HEK293 (cell line): Measurements from ENCODE around the gene PSMC2.

Experiments
- CTCF ChIA-PET: fragments of 350-600 bp; formaldehyde crosslinking; extraction: SDS; loops from one replicate; lab custom pipeline; 2021; ENCODE audit warnings: antibody characterized with exemption; lab: Yijun Ruan, JAX
- POLR2A ChIA-PET: fragments of 300-600 bp; formaldehyde crosslinking; extraction: SDS; loops from one replicate; lab custom pipeline; 2020; ENCODE audit warnings: antibody characterized with exemption, inconsistent platforms; lab: Yijun Ruan, JAX
- H3K27ac ChIP-seq: fragments of 200-500 bp; sonication (Bioruptor generic); 2 replicates; pipeline ENCODE4 v1.5.1; 2014; ENCODE audit warnings: low read depth, low read length, control low read depth, inconsistent platforms; ENCODE audit errors: extremely low read depth
- H3K36me3 ChIP-seq, 2 experiments: fragments of 200-500 bp in 1 of 2; sonication (Bioruptor generic) in 1 of 2; 1 replicate in 1 of 2; 2 replicates in 1 of 2; pipeline ENCODE4 v1.5.1; 2014 to 2017; ENCODE audit warnings: inconsistent platforms in 2 of 2, low read length in 2 of 2; ENCODE audit not compliant: control insufficient read depth in 2 of 2, insufficient read depth in 1 of 2
- H3K4me1 ChIP-seq: fragments of 200-500 bp; sonication (Bioruptor generic); 2 replicates; pipeline ENCODE4 v1.5.1; 2014; ENCODE audit warnings: mild to moderate bottlenecking, low read length, inconsistent platforms; ENCODE audit not compliant: control insufficient read depth, insufficient read depth
- H3K4me3 ChIP-seq: 2 replicates; pipeline ENCODE4 v1.5.1; 2011; ENCODE audit warnings: low read depth, mild to moderate bottlenecking, control low read depth, low read length, moderate library complexity
- H3K9me3 ChIP-seq: fragments of 200-500 bp; sonication (Bioruptor generic); 2 replicates; pipeline ENCODE4 v1.5.1; 2014; ENCODE audit warnings: low read depth, low read length, inconsistent platforms; ENCODE audit not compliant: control insufficient read depth, insufficient read depth
- GLI2 ChIP-seq: fragments of 450-650 bp; formaldehyde crosslinking; IDR thresholded peaks from 2 replicates; pipeline ENCODE4; 2017; ENCODE audit warnings: missing biosample characterization, missing genetic modification characterization, low read depth, borderline replicate concordance
- PRDM1 ChIP-seq: fragments of 450-650 bp; formaldehyde crosslinking; IDR thresholded peaks from 2 replicates; pipeline ENCODE4; 2016; ENCODE audit warnings: missing biosample characterization, missing genetic modification characterization
- PRDM10 ChIP-seq: fragments of 450-650 bp; formaldehyde crosslinking; IDR thresholded peaks from 2 replicates; pipeline ENCODE4 v1.5.1; 2016; ENCODE audit warnings: missing biosample characterization, missing genetic modification characterization
- ZBTB11 ChIP-seq: fragments of 450-650 bp; formaldehyde crosslinking; conservative IDR thresholded peaks from 2 replicates; pipeline ENCODE4 v1.5.1; 2016; ENCODE audit warnings: low read depth, missing biosample characterization, missing genetic modification characterization
- ZBTB20 ChIP-seq: fragments of 450-650 bp; formaldehyde crosslinking; IDR thresholded peaks from 2 replicates; pipeline ENCODE4 v1.5.1; 2016; ENCODE audit warnings: missing biosample characterization, missing genetic modification characterization
- ZEB2 ChIP-seq: fragments of 450-650 bp; formaldehyde crosslinking; IDR thresholded peaks from 2 replicates; pipeline ENCODE4 v1.5.1; 2016; ENCODE audit warnings: missing biosample characterization, missing genetic modification characterization
- ZFP69B ChIP-seq: fragments of 450-650 bp; formaldehyde crosslinking; IDR thresholded peaks from 2 replicates; pipeline ENCODE4 v1.5.1; 2016; ENCODE audit warnings: missing biosample characterization, missing genetic modification characterization
- ZNF112 ChIP-seq: fragments of 450-650 bp; formaldehyde crosslinking; IDR thresholded peaks from 2 replicates; pipeline ENCODE4 v1.5.0; 2017; ENCODE audit warnings: missing biosample characterization, missing genetic modification characterization
- ZNF146 ChIP-seq: fragments of 450-650 bp; formaldehyde crosslinking; IDR thresholded peaks from 2 replicates; pipeline ENCODE4 v1.5.1; 2016; ENCODE audit warnings: missing biosample characterization, missing genetic modification characterization
- ZNF184 ChIP-seq: fragments of 450-650 bp; IDR thresholded peaks from 2 replicates; pipeline ENCODE4 v1.5.1; 2018; ENCODE audit warnings: missing biosample characterization, mild to moderate bottlenecking, missing genetic modification characterization
- ZNF239 ChIP-seq: fragments of 450-650 bp; formaldehyde crosslinking; IDR thresholded peaks from 2 replicates; pipeline ENCODE4 v1.5.1; 2016; ENCODE audit warnings: missing biosample characterization, missing genetic modification characterization
- ZNF366 ChIP-seq: fragments of 450-650 bp; formaldehyde crosslinking; conservative IDR thresholded peaks from 2 replicates; pipeline ENCODE4 v1.5.1; 2016; ENCODE audit warnings: missing biosample characterization, missing genetic modification characterization
- ZNF394 ChIP-seq: fragments of 450-650 bp; formaldehyde crosslinking; IDR thresholded peaks from 2 replicates; pipeline ENCODE4 v1.5.1; 2016; ENCODE audit warnings: missing biosample characterization, missing genetic modification characterization, mild to moderate bottlenecking, moderate library complexity, borderline replicate concordance
- ZNF426 ChIP-seq: fragments of 450-650 bp; formaldehyde crosslinking; IDR thresholded peaks from 2 replicates; pipeline ENCODE4 v1.5.1; 2017; ENCODE audit warnings: missing biosample characterization, missing genetic modification characterization, mild to moderate bottlenecking, inconsistent platforms, moderate library complexity
- ZNF660 ChIP-seq: fragments of 450-650 bp; IDR thresholded peaks from 2 replicates; pipeline ENCODE4 v1.5.1; 2018; ENCODE audit warnings: missing biosample characterization, mild to moderate bottlenecking, missing genetic modification characterization
- ZNF830 ChIP-seq: fragments of 450-650 bp; IDR thresholded peaks from 2 replicates; pipeline ENCODE4 v1.5.0; 2018; ENCODE audit warnings: missing biosample characterization, missing genetic modification characterization, low read depth, mild to moderate bottlenecking, moderate library complexity
- TF ChIP-seq, protein P1 (sequence below): fragments of 450-650 bp; IDR thresholded peaks from 2 replicates; pipeline ENCODE4 v1.5.1; 2018; ENCODE audit warnings: missing biosample characterization, mild to moderate bottlenecking, missing genetic modification characterization
- TF ChIP-seq, protein P2 (sequence below): fragments of 450-650 bp; formaldehyde crosslinking; IDR thresholded peaks from 2 replicates; pipeline ENCODE4 v1.5.1; 2016; ENCODE audit warnings: missing biosample characterization, missing genetic modification characterization
- TF ChIP-seq, protein P3 (sequence below): fragments of 450-650 bp; formaldehyde crosslinking; IDR thresholded peaks from 2 replicates; pipeline ENCODE4 v1.5.1; 2016; ENCODE audit warnings: missing biosample characterization, missing genetic modification characterization

The PSMC2 gene

GRCh38 chr7:103307503-103308231 lies 39.8 kb upstream of the PSMC2 start (continued):
- TF ChIP-seq ZNF660 (tag by site-specific recombination) (peak; percentile 17; the same call in 1 of the 2 replicates), PRDM10 (tag by site-specific recombination) (no peak), ZNF184 (tag by site-specific recombination) (peak; percentile 69; the same call in 1 of the 2 replicates), ZNF830 (tag by site-specific recombination) (peak; percentile 52; the same call in 1 of the 2 replicates), ZNF146 (tag by site-specific recombination) (no peak)
- TF ChIP-seq, protein P1, sequence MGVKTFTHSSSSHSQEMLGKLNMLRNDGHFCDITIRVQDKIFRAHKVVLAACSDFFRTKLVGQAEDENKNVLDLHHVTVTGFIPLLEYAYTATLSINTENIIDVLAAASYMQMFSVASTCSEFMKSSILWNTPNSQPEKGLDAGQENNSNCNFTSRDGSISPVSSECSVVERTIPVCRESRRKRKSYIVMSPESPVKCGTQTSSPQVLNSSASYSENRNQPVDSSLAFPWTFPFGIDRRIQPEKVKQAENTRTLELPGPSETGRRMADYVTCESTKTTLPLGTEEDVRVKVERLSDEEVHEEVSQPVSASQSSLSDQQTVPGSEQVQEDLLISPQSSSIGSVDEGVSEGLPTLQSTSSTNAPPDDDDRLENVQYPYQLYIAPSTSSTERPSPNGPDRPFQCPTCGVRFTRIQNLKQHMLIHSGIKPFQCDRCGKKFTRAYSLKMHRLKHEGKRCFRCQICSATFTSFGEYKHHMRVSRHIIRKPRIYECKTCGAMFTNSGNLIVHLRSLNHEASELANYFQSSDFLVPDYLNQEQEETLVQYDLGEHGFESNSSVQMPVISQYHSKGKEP (tag by site-specific recombination): peak; percentile 63

DNA sequence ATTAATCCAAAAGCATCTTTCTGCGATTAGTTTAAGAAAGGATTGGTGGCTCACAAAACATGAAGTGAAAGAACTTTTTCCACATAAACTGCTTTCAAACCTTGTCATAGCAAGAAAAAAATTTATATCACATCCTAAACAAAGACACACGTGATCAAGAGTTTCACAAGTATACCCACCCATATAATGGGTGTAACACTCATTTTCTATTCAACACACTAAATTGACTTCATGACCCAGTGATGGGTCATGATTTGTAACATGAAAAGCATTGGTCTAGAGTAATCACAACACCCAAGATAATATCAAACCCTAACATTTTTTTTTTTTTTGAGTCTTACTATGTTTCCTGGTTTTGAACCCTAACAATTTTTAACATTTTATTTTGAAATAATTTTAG lies 32.6 kb upstream of the PSMC2 start:
- Histone ChIP-seq H3K4me1 (no peaks in the 10 kb centered on the region), H3K36me3 (peaks cover 70 to 94% of the 10 kb centered on the region in 2 experiments), H3K4me3 (no peak overlapping the region), H3K27ac (no peak overlapping the region), H3K9me3 (no peaks in the 10 kb centered on the region)
- ChIA-PET CTCF (no interaction called here), POLR2A (no interaction called here)
- TF ChIP-seq, protein P2, sequence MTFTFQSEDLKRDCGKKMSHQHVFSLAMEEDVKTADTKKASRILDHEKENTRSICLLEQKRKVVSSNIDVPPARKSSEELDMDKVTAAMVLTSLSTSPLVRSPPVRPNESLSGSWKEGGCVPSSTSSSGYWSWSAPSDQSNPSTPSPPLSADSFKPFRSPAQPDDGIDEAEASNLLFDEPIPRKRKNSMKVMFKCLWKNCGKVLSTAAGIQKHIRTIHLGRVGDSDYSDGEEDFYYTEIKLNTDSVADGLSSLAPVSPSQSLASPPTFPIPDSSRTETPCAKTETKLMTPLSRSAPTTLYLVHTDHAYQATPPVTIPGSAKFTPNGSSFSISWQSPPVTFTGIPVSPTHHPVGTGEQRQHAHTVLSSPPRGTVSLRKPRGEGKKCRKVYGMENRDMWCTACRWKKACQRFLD: no peak
- TF ChIP-seq ZNF426 (tag by site-specific recombination): no peak
- TF ChIP-seq PRDM1 (tag by site-specific recombination): no peak
- no peak for TF ChIP-seq ZNF366 (tag by site-specific recombination)
- TF ChIP-seq ZEB2 (tag by site-specific recombination): no peak
- no peak for TF ChIP-seq GLI2 (tag by site-specific recombination)
- no peak for TF ChIP-seq ZNF239 (tag by site-specific recombination)
- no peak for TF ChIP-seq ZFP69B
- no peak for TF ChIP-seq ZBTB20 (tag by site-specific recombination)

DNA sequence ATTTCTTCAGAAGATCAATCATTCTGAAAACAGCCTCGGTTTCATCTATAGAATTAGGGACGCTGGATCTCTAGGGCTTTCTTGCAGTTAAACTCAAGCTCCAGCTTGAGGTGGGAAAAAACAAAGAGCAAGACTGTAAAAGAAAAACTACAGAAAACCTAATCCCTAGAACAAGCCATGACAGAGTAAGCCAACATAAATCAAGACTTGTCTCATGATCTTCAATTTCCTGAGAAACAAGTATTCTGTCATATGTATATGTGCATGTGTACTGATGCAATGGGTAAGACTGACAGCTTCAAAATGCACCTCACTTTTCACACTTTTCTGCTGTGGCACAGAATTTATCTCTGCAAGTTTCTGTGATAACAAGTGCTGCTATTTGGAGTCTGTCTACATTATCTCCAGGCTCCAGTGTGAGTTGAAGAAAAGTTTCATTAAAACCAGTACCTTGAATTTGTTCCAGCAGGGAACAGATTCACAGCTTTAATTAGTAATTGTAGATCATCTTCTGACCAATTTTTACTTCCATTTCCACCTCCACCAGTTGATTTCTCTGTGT lies 31.0 kb upstream of the PSMC2 start:
- POLR2A ChIA-PET: interaction anchor here (1.6 kb wide), 1 partner anchor 31 kb away, joined by 6 read pairs; the partner anchor contains the start of gene PSMC2
- Histone ChIP-seq H3K36me3 (peaks cover 69 to 92% of the 10 kb centered on the region in 2 experiments), H3K27ac (no peak overlapping the region), H3K9me3 (no peaks in the 10 kb centered on the region), H3K4me1 (no peaks in the 10 kb centered on the region), H3K4me3 (no peak overlapping the region)
- CTCF ChIA-PET: no interaction called here
- TF ChIP-seq ZNF394 (tag by site-specific recombination) (no peak), ZBTB11 (no peak), ZNF239 (tag by site-specific recombination) (no peak), ZNF146 (tag by site-specific recombination) (no peak), ZNF112 (tag by site-specific recombination) (no peak)
- TF ChIP-seq, protein P3, sequence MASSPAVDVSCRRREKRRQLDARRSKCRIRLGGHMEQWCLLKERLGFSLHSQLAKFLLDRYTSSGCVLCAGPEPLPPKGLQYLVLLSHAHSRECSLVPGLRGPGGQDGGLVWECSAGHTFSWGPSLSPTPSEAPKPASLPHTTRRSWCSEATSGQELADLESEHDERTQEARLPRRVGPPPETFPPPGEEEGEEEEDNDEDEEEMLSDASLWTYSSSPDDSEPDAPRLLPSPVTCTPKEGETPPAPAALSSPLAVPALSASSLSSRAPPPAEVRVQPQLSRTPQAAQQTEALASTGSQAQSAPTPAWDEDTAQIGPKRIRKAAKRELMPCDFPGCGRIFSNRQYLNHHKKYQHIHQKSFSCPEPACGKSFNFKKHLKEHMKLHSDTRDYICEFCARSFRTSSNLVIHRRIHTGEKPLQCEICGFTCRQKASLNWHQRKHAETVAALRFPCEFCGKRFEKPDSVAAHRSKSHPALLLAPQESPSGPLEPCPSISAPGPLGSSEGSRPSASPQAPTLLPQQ (tag by site-specific recombination): no peak
